NCI-H2227 (cell line): ENCODE measurements around the gene SLC35F5.
"Not testable (repeated sequence)": the region's sequence is repeated elsewhere in the genome, so short reads cannot be mapped to it uniquely, and the experiment has no call there.

Source experiments
- DNase-seq: peaks from one replicate; lab custom pipeline; 2025; ENCODE audit not compliant: unreplicated experiment; lab: John Stamatoyannopoulos, UW

SLC35F5 gene

DNA sequence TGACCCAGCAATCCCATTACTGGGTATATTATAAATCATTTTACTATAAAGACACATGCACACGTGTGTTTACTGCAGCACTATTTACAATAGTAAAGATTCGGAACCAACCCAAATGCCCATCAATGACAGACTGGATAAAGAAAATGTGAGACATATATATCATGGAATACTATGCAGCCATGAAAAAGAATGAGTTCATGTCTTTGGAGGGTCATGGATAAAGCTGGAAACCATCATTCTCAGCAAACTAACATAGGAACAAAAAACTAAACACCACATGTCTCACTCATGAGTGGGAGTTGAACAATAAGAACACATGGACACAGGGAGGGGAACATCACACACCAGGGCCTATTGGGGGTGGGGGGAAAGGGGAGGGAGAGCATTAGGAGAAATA, 58.2 kb downstream of the SLC35F5 start:
- DNase-seq, result not testable (repeated sequence)

DNA sequence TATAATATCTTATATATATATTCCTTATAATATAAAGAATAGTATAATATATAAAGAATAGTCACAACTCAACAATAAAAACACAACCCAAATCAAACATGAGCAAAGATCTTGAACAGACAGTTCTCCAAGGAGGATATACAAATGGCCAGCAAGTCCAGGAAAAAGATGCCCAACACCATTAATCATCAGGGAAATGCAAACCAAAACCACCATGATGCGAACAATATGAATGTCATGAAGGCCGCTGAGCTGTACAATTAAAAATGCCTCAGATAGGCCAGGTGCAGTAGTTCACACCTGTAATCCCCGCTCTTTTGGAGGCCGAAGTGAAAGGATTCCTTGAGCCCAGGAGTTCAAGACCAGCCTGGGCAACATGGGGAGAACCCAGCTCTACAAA, 58.9 kb downstream of the SLC35F5 start:
- no peak for DNase-seq

DNA sequence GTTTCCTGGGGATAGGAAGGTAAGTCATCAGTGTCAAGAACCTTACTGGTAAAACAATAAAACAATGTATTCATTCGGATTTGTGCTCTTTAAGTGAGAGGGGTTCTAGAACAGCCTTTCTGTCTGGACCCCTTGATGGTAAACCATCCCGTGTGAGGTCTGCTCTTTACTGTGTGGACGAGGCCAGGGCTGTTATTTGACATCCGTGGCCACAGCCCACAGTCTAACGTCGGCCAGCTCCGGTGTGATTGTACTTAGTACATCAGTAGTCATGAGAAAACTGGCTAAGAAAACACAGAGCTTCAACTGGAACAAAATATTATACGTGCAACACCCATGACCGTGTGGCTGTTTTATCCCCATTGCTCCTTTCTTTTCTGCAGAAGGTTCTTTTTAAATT, 62.0 kb downstream of the SLC35F5 start:
- DNase-seq, result no peak

DNA sequence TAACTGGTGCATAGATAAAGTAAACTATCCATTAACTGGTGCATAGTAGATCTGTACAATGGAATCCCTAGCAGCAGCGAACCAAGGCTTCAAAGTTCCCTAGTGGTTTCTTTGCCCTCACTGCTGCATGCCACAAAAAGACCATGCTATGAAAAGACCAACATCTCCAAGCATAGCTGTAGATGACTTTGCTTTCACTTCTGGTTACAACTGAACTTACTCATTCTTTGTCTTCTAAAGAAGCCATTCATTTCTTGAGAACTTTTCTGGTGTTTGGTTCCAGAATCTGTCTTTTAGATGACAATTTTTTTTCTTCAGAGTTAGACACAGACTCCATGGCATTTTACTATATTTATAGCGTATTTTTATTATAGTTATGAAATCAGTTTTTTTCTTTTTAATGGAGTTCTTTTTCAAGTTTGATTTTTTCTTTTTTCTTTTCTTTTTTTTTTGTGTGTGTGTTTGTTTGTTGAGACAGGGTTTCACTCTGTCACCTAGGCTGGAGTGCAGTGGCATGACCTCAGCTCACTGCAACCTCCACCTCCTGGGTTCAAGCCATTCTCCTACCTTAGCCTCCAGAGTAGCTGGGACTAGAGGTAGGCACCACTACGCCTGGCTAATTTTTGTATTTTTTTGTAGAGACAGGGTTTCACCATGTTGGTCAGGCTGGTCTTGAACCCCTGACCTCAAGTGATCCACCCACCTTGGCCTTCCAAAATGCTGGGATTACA, 63.6 kb downstream of the SLC35F5 start:
- DNase-seq, result no peak

DNA sequence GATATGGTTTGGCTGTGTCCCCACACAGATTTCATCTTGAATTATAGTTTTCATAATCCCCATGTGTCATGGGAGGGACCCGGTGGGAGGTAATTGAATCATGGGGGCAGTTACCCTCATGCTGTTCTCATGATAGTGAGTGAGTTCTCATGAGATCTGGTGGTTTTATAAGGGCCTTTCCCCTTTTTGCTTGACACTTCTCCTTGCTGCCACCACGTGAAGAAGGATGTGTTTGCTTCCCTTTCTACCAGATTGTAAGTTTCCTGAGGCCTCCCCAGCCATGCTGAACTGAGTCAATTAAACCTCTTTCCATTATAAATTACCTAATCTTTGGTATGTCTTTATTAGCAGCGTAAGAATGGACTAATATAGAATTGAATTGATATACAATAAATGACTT, 65.6 kb downstream of the SLC35F5 start:
- DNase-seq, result not testable (repeated sequence)

DNA sequence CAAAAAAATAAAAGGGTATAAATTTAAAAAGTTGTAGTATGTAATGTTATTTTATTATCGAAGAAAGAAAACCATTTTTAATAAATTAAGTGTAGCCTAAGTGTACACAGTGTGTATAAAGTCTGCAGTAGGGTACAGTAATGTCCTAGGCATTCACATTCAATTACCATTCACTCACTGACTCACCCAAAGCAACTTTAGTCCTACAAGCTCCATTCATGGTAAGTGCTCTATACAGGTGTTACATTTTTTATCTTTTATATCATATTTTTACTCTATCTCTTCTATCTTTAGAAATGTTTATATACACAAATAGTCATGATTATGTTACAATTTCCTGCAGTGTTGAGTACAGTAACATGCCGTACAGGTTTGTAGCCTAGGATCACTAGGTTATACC, 69.9 kb downstream of the SLC35F5 start:
- no peak for DNase-seq

DNA sequence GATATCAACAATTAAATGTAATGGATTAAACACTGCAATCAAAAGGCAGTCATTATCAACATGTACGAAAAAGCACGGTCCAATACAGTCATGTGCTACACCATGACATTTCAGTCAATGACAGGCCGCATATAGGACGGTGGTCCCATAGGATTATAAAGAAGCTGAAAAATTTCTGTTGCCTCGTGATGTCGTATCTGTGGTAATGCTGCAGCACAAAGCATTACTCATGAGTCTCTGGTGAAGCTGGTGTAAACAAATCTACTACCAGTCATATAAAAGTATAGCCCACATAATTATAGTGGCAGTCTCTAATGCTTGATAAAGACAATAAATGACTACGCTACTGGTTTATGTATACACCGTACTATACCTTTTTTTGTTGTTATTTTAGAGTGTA, 71.0 kb downstream of the SLC35F5 start:
- no peak for DNase-seq

DNA sequence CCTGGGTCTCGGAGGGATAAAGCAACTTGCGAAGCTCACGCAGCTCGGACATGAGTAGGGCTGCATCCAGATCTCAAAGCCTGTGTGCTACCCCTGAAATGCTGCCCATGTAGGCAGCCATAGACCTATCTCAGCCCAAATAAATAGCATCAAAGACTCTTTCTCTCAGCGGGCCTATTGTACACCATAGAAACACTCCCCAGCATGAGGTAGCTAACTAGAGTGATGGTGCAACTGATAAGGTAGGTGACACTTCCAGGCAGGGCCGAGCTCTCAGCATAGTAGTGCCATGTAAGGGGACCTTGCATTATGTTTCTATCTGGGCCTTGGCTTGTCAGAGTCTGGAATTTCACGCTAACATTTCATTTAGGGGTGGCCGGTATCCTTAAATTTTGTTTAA, 77.0 kb downstream of the SLC35F5 start:
- DNase-seq, result no peak

DNA sequence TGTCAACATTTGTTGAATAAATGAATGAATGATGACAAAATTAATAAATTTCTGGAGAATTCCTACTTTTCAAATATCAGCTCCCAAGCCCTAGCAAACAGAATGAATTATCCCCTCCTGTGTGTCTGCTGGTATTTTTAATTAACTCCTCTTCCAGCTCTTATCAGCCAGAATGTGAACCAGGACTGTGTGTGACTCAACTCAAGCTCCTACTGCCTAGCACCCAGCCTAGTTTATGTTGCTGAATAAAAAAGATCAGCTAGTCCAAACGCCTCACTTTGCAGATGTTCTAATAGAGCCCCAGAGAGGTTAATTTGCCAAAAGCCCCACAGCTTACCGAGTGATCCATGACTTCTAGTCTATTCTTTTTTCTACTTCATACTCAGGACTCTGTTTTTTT, 79.1 kb downstream of the SLC35F5 start:
- DNase-seq, result no peak

DNA sequence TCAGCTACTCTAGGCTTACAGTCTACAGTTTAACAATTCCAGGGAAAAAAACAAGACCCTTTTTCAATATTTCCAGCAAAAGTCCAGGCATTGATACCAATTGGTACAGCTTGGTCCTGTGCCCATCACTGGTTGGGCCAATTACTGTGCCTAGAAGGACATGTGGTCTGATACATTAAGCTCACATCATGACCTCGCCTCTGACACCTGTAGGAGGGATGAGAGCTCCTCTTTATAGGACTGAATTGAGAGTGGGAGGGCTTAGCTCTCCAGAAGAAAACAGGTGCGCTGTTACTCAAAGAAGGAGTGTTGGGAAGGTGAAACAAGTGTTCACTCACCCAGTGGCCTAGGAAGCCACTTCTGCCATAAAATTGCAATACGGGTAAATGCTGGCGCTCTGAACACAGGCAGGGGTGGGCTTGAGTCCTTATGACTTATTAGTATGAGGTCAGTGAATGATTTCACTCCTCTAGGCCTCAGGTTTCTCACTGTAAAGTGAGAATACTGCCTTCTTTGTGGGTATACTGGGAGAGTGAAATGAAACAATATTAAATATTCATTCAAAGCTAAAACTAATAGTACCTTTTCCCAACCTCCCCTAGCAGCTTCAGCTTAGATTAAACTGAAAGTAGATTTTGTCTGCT, 79.7 kb downstream of the SLC35F5 start:
- no peak for DNase-seq

DNA sequence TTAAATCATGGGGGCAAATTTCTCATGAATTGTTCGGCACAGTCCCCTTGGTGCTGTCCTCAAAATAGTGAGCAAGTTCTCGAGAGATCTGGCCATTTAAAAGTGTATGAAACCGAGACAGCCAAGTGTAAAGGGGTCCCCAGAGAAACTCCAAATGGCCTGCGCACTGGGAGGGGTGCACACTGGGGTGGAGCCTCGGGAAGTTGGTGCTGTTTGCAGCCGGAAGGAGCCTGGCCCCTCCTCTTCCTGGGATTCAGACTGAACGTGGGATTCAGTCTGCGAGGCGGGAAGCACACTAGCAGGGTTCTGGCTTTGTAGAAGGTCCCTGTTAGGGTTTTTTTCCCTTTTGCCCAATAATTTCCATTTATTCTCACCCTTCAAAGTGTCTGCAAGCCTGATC, 80.6 kb downstream of the SLC35F5 start:
- no peak for DNase-seq

DNA sequence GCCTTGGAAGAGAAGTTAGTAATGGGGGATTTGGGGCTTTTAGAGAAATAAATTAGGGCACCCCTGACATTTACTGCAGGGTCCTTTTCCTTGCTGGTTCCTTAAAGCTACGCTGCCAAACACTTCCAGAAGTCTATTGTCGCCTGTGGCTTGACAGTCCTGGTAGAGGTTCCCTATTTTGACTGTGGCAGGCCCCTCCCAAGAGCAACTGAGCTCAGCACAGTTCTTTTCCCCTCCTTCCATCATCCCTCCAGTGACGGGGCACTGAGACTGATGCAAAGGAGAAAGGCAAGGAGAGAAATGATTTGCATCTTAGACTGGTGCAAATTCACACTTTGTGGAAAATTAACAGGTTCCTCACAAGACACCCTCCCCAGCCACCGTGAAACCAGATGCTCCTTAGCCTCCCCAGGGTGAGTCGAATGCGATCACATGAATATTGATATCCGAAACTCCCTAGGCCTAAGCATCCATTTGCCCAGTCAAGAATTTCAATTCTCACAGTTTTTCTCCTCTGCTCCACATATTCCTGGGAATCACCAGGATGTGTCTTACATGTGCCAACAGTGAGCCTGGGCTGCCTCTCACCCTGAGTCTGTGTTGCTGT, 84.0 kb downstream of the SLC35F5 start:
- DNase-seq, result no peak

DNA sequence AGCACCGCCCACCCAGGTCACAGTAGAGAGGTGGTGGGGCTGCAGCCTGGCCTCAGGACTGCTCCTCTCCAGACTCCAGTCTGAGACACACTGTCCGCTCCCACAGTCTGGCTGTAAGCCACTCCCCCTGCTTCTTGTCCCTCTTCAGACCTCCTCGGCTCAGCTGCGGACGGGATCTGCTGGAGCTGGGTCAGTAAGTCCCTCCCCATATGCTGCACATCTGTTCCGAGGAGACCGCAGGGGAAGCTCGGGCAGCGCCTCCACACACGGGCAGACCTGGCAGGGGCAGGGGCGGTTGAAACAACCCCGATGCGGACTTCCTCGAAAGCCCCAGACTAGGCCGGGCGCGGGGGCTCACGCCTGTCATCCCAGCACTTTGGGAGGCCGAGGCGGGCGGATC, 87.4 kb downstream of the SLC35F5 start:
- DNase-seq, result not testable (repeated sequence)

DNA sequence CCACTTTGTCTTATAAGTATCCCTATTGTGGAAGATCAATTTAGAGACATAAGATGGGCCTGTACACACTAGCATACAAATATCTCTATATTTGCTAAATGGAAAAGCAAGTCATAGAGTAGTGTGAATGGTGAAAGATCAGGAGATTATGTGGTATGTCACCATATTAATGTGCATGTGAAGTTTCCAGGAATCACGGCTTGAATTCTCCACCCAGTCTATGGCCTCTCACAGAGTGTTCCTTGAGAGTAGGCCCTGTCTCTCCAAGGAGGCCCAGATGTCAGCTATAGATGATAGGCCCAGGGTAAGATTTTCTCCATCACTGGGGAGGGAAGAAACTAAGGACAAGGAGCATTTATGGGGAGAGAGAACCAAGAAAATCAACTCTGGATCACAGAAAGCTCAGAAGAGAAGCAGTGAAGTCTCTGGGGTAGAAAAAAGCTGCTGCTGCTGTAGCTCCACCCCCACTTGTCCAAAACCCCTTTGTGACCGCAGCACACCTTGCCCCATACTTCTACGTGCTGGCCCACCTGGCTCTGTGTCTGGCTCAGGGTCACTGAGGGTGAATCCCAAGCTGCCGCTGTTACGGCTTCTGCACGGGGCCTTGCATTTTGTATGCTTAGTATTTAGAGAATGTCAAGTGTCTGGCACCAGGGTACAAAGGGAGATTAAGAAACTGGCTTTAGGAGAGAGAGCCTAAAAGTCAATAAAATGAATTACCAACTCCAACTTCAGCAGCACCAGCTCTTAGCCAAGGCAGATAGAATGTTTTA, 91.5 kb downstream of the SLC35F5 start:
- not testable (repeated sequence) for DNase-seq

DNA sequence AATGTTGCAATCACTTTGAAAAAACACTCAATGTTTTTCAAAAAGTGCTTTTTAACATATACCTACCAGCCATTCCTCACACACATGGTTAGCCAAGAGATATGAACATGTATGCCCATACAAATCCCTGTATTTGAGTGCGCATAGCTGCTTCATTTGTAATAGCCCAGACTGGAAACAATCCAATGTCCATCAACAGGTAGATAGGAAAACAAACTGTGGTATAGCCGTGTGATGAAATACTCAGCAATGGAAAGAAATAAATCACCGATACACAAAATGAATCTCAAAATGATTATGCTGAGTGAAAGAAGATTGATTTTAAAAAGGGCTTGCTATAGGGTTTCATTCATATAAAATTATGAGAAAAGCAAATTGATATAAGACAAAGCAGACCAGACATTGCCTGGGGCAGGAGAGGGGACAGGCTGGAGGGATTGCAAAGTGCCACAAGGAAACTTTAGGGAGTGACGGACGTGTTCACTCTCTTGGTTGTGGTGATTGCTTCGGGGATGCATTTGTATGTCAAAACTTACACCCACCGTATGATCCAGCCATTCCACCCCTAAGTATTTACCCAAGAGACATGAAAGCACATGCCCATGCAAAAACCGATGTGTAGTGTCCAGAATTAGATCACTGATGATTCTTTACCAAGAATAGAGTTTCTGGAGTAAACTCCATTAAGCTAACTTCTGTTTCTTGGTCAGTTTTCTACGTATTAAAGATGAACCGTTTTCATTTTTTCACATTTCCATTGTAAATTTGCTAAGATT, 93.0 kb downstream of the SLC35F5 start:
- DNase-seq, result not testable (repeated sequence)
